Measurements from ENCODE around the gene CACNA1H.
"Not testable (repeated sequence)": the region's sequence is repeated elsewhere in the genome, so short reads cannot be mapped to it uniquely, and the experiment has no call there.

The CACNA1H gene

GRCh38 chr16:1194665-1195392, 41.9 kb downstream of the CACNA1H start:
- no peak for DNase-seq

GRCh38 chr16:1195393-1195666, 42.4 kb downstream of the CACNA1H start:
- no peak for DNase-seq

- no peak for DNase-seq
Measured at GRCh38 chr16:1196494-1196893, 43.6 kb downstream of the CACNA1H start.

GRCh38 chr16:1197237-1197866, 44.4 kb downstream of the CACNA1H start:
- DNase-seq = no peak

GRCh38 chr16:1198194-1198593, 45.3 kb downstream of the CACNA1H start:
- no peak for DNase-seq

- not testable (repeated sequence) for DNase-seq
Measured at GRCh38 chr16:1198671-1199346, 45.9 kb downstream of the CACNA1H start.

GRCh38 chr16:1199347-1200013, 46.6 kb downstream of the CACNA1H start:
- no peak for DNase-seq

GRCh38 chr16:1200014-1200627, 47.2 kb downstream of the CACNA1H start:
- DNase-seq = no peak

- no peak for DNase-seq
Measured at GRCh38 chr16:1201444-1201843, 48.5 kb downstream of the CACNA1H start.

GRCh38 chr16:1202274-1202673, 49.4 kb downstream of the CACNA1H start:
- no peak for DNase-seq

- DNase-seq = no peak
Measured at GRCh38 chr16:1204933-1205332, 52.0 kb downstream of the CACNA1H start.

GRCh38 chr16:1206326-1206725, 53.4 kb downstream of the CACNA1H start:
- DNase-seq = no peak

- no peak for DNase-seq
Measured at GRCh38 chr16:1206786-1207185, 53.9 kb downstream of the CACNA1H start.

GRCh38 chr16:1208239-1208830, 55.4 kb downstream of the CACNA1H start:
- no peak for DNase-seq

- no peak for DNase-seq
Measured at GRCh38 chr16:1209081-1209480, 56.2 kb downstream of the CACNA1H start.

- no peak for DNase-seq
Measured at GRCh38 chr16:1210461-1210860, 57.6 kb downstream of the CACNA1H start.

- DNase-seq = no peak
Measured at GRCh38 chr16:1211451-1212268, 58.8 kb downstream of the CACNA1H start.

- DNase-seq = no peak
Measured at GRCh38 chr16:1212616-1213194, 59.8 kb downstream of the CACNA1H start.

GRCh38 chr16:1213231-1213630, 60.3 kb downstream of the CACNA1H start:
- no peak for DNase-seq

- no peak for DNase-seq
Measured at GRCh38 chr16:1213796-1214372, 61.0 kb downstream of the CACNA1H start.

GRCh38 chr16:1214719-1215118, 61.8 kb downstream of the CACNA1H start:
- DNase-seq = no peak
